GM23338 (cell line): Measurements from ENCODE around the gene CHI3L1. TPM values are rescaled to one million over a fixed set of nuclear protein-coding genes. Genes with fewer than 3 reads are reported as not detected.

ENCODE experiments used
- ATAC-seq: fragments of 200-7000 bp; cut with Tn5 transposase; 3 replicates; pipeline ENCODE4 v1.9.1; 2020
- DNase-seq: peaks from one replicate; pipeline ENCODE4 v3.0.0-alpha.2; 2015; ENCODE audit warnings: low spot score
- H2AFZ ChIP-seq: fragments of 200-600 bp; sonication (generic); 2 replicates; pipeline ENCODE4 v1.8.0; 2016; ENCODE audit warnings: antibody characterized with exemption, mild to moderate bottlenecking, moderate library complexity
- H3F3A ChIP-seq: fragments of 200-600 bp; sonication (generic); replicated peaks from 2 replicates; pipeline ENCODE4 v1.8.0; 2017; ENCODE audit warnings: antibody characterized with exemption, mixed run types, low read depth
- H3K27ac ChIP-seq: fragments of 200-600 bp; sonication (generic); 2 replicates; pipeline ENCODE4 v1.6.1; 2016; ENCODE audit warnings: low read depth
- H3K27me3 ChIP-seq: fragments of 200-600 bp; sonication (generic); 2 replicates; pipeline ENCODE4 v1.8.0; 2016; ENCODE audit warnings: mild to moderate bottlenecking, mixed run types, moderate library complexity; ENCODE audit not compliant: insufficient read depth
- H3K36me3 ChIP-seq: fragments of 200-600 bp; sonication (generic); 2 replicates; pipeline ENCODE4 v1.8.0; 2016; ENCODE audit warnings: mild to moderate bottlenecking; ENCODE audit not compliant: insufficient read depth
- H3K4me1 ChIP-seq: fragments of 200-600 bp; sonication (generic); 2 replicates; pipeline ENCODE4 v1.8.0; 2016; ENCODE audit warnings: mild to moderate bottlenecking, moderate library complexity; ENCODE audit not compliant: insufficient read depth
- H3K4me2 ChIP-seq: fragments of 200-600 bp; sonication (generic); 2 replicates; pipeline ENCODE4 v1.7.1; 2017; ENCODE audit warnings: mixed run types
- H3K4me3 ChIP-seq: fragments of 200-600 bp; sonication (generic); 2 replicates; pipeline ENCODE4 v1.6.1; 2016; ENCODE audit warnings: mixed run types
- H3K79me2 ChIP-seq: fragments of 200-600 bp; sonication (generic); replicated peaks from 2 replicates; pipeline ENCODE4 v1.8.0; 2017; ENCODE audit warnings: mild to moderate bottlenecking; ENCODE audit not compliant: insufficient read depth
- H3K9me2 ChIP-seq: fragments of 200-600 bp; sonication (generic); 2 replicates; pipeline ENCODE4 v1.8.0; 2017; ENCODE audit not compliant: insufficient read depth
- H4K20me1 ChIP-seq: fragments of 200-600 bp; sonication (generic); replicated peaks from 2 replicates; pipeline ENCODE4 v1.8.0; 2017; ENCODE audit warnings: mild to moderate bottlenecking; ENCODE audit not compliant: insufficient read depth
- H3K27ac Mint-ChIP-seq: 2 replicates; pipeline ENCODE4 v1.8.0; 2020; ENCODE audit warnings: inconsistent platforms, mild to moderate bottlenecking, moderate library complexity, mixed read lengths
- H3K27me3 Mint-ChIP-seq: 3 replicates; pipeline ENCODE4 v1.8.0; 2022; ENCODE audit warnings: low read depth, mild to moderate bottlenecking, moderate library complexity, mixed read lengths, inconsistent platforms; ENCODE audit not compliant: insufficient read depth, poor library complexity
- H3K36me3 Mint-ChIP-seq: 3 replicates; pipeline ENCODE4 v1.8.0; 2021; ENCODE audit warnings: low read depth, mild to moderate bottlenecking, inconsistent platforms, moderate library complexity, mixed read lengths
- H3K4me1 Mint-ChIP-seq: 3 replicates; pipeline ENCODE4 v1.8.0; 2020; ENCODE audit warnings: mild to moderate bottlenecking, inconsistent platforms, mixed read lengths
- H3K4me3 Mint-ChIP-seq: 3 replicates; pipeline ENCODE4 v1.8.0; 2021; ENCODE audit warnings: moderate library complexity, mild to moderate bottlenecking, inconsistent platforms, mixed read lengths
- H3K9me3 Mint-ChIP-seq: 3 replicates; pipeline ENCODE4 v1.8.0; 2020; ENCODE audit warnings: moderate library complexity, mild to moderate bottlenecking, inconsistent platforms, mixed read lengths
- CREB1 ChIP-seq: fragments of 250-450 bp; sonication (Bioruptor Pico); IDR thresholded peaks from 2 replicates; pipeline ENCODE4 v1.5.0; 2020; ENCODE audit warnings: low read depth, mild to moderate bottlenecking, moderate library complexity
- CTCF ChIP-seq, 2 experiments: fragments of 200-600 bp in 1 of 2; sonication (generic) in 1 of 2; conservative IDR thresholded peaks; 2 replicates each; pipeline versions ENCODE4 v1.5.1 to v1.6.1; 2016 to 2017; ENCODE audit warnings: antibody characterized with exemption in 2 of 2, low read depth in 2 of 2, mild to moderate bottlenecking in 2 of 2, moderate library complexity in 1 of 2
- ETS1 ChIP-seq: IDR thresholded peaks from 2 replicates; pipeline ENCODE4 v1.6.1; 2016; ENCODE audit warnings: antibody characterized with exemption
- EZH2 ChIP-seq: fragments of 200-600 bp; sonication (generic); IDR thresholded peaks from one replicate; pipeline ENCODE4 v1.8.0; 2017; ENCODE audit warnings: antibody characterized with exemption, mild to moderate bottlenecking, low read depth; ENCODE audit not compliant: unreplicated experiment
- EZH2phosphoT487 ChIP-seq: fragments of 200-600 bp; sonication (generic); IDR thresholded peaks from one replicate; pipeline ENCODE4 v1.8.1; 2018; ENCODE audit warnings: antibody characterized with exemption; ENCODE audit not compliant: unreplicated experiment
- JUNB ChIP-seq: IDR thresholded peaks from one replicate; pipeline ENCODE4 v1.6.1; 2016; ENCODE audit warnings: antibody characterized with exemption; ENCODE audit not compliant: unreplicated experiment
- NANOG ChIP-seq: IDR thresholded peaks from 2 replicates; pipeline ENCODE4 v1.6.1; 2016; ENCODE audit warnings: antibody characterized with exemption, borderline replicate concordance
- POLR2AphosphoS5 ChIP-seq: IDR thresholded peaks from 2 replicates; pipeline ENCODE4 v1.6.1; 2016; ENCODE audit warnings: antibody characterized with exemption, low read depth
- REST ChIP-seq: IDR thresholded peaks from one replicate; pipeline ENCODE4 v1.6.1; 2018; ENCODE audit warnings: antibody characterized with exemption; ENCODE audit not compliant: unreplicated experiment
- STAT1 ChIP-seq: IDR thresholded peaks from one replicate; pipeline ENCODE4 v1.6.1; 2016; ENCODE audit warnings: antibody characterized with exemption; ENCODE audit not compliant: unreplicated experiment
- ZNF114 ChIP-seq: fragments of 250-450 bp; sonication (Bioruptor Pico); IDR thresholded peaks from 2 replicates; pipeline ENCODE4 v1.5.0; 2020; ENCODE audit warnings: mild to moderate bottlenecking, moderate library complexity
- ZNF331 ChIP-seq: fragments of 250-450 bp; sonication (Bioruptor Pico); IDR thresholded peaks from 2 replicates; pipeline ENCODE4 v1.5.0; 2020; ENCODE audit warnings: low read depth, mild to moderate bottlenecking, moderate library complexity
- ZNF462 ChIP-seq: fragments of 250-450 bp; sonication (Bioruptor Pico); IDR thresholded peaks from 2 replicates; pipeline ENCODE4 v1.5.0; 2020; ENCODE audit warnings: mild to moderate bottlenecking, moderate library complexity
- polyA plus RNA-seq: library from polyadenylated mRNA; unstranded; fragments of >200 nt; fragmentation: Nextera tagmentation; extraction: Ambion mirVana; gene quantifications from 2 replicates; pipeline ENCODE4 v1.2.1, GENCODE V29; 2016
- total RNA-seq: library from RNA; depleted of rRNA; stranded (reverse); fragments of >200 nt; shearing (Covaris generic); gene quantifications from 2 replicates; pipeline ENCODE4 v1.2.3, GENCODE V29; 2014

The CHI3L1 gene
- total and polyA plus RNA-seq, 2 experiments from 2014 or later: 0.76 TPM; not detected in 1

GRCh38 chr1:203177470-203178039 is 8.9 kb downstream of the CHI3L1 start:
- Histone ChIP-seq H2AFZ (no peak overlapping the region), H3K27me3 (no peaks in the 10 kb centered on the region), H3K79me2 (no peaks in the 10 kb centered on the region), H3K27ac (no peak overlapping the region), H3K4me3 (no peak overlapping the region), H3K4me2 (no peak overlapping the region), H3K9me2 (no peaks in the 10 kb centered on the region), H3F3A (no peaks in the 10 kb centered on the region), H3K36me3 (no peaks in the 10 kb centered on the region), H3K4me1 (no peaks in the 10 kb centered on the region; the same call in 1 of the 2 replicates), H4K20me1 (no peaks in the 10 kb centered on the region)
- TF ChIP-seq ZNF114 (CRISPR knock-in tag) (no peak), EZH2 (no peak), POLR2AphosphoS5 (no peak), ETS1 (no peak), ZNF462 (CRISPR knock-in tag) (no peak), JUNB (no peak), EZH2phosphoT487 (no peak), STAT1 (no peak), REST (no peak), CREB1 (CRISPR knock-in tag) (no peak), CTCF (conservative IDR thresholded peaks at IDR 0.05; ENCODE audit: low read depth in 2 of 2) (no peak), ZNF331 (CRISPR knock-in tag) (no peak), NANOG (no peak)
- no peak overlapping the region for H3K4me3 Mint-ChIP-seq
- peaks cover 14% of the 10 kb centered on the region for H3K27me3 Mint-ChIP-seq
- no peaks in the 10 kb centered on the region for H3K9me3 Mint-ChIP-seq
- H3K27ac Mint-ChIP-seq: no peak overlapping the region
- ATAC-seq (no peak), DNase-seq (no peak)
- peaks cover 17% of the 10 kb centered on the region for H3K4me1 Mint-ChIP-seq
- no peaks in the 10 kb centered on the region for H3K36me3 Mint-ChIP-seq
